WTC11 (cell line): ENCODE data around the gene ROR2. TPM values are rescaled to one million over a fixed set of nuclear protein-coding genes. Genes with fewer than 3 reads are reported as not detected.

Experiments used
- ATAC-seq: fragments of 200-7000 bp; cut with Tn5 transposase; 2 replicates; pipeline ENCODE4 v1.10.0; 2021; ENCODE audit warnings: mild to moderate bottlenecking, moderate library complexity
- CTCF ChIA-PET: fragments of 300-600 bp; sonication (Branson Sonifier 250); formaldehyde crosslinking; loops from one replicate; lab custom pipeline; 2021; ENCODE audit warnings: antibody characterized with exemption; lab: Charles Lee
- POLR2A ChIA-PET: fragments of 350-600 bp; sonication (Branson Sonifier 250); formaldehyde crosslinking; loops from one replicate; lab custom pipeline; 2021; ENCODE audit warnings: antibody characterized with exemption; lab: Charles Lee
- DNase-seq: peaks from one replicate; pipeline ENCODE4 v3.0.0; 2021; ENCODE audit warnings: low spot score
- H3K27ac Mint-ChIP-seq: 2 replicates; pipeline ENCODE4 v1.8.0; 2021; ENCODE audit warnings: mixed read lengths
- H3K27me3 Mint-ChIP-seq: 2 replicates; pipeline ENCODE4 v1.8.0; 2021; ENCODE audit warnings: low read depth, mild to moderate bottlenecking, moderate library complexity, mixed read lengths
- H3K36me3 Mint-ChIP-seq: 2 replicates; pipeline ENCODE4 v1.8.0; 2021; ENCODE audit warnings: mixed read lengths
- H3K4me1 Mint-ChIP-seq: 2 replicates; pipeline ENCODE4 v1.8.0; 2022; ENCODE audit warnings: mixed read lengths
- H3K4me3 Mint-ChIP-seq: 2 replicates; pipeline ENCODE4 v1.8.0; 2021; ENCODE audit warnings: mild to moderate bottlenecking, moderate library complexity, mixed read lengths
- H3K9me3 Mint-ChIP-seq: 2 replicates; pipeline ENCODE4 v1.8.0; 2021; ENCODE audit warnings: mixed read lengths
- AFF4 ChIP-seq: sonication (generic); formaldehyde crosslinking; IDR thresholded peaks from 2 replicates; pipeline ENCODE4 v1.8.1; 2023; ENCODE audit warnings: mild to moderate bottlenecking, missing genetic modification reagents, borderline replicate concordance
- ATF6 ChIP-seq: sonication (generic); formaldehyde crosslinking; IDR thresholded peaks from 2 replicates; pipeline ENCODE4 v1.8.1; 2023; ENCODE audit warnings: mild to moderate bottlenecking, missing genetic modification reagents
- EMX1 ChIP-seq: fragments of 250-450 bp; sonication (Bioruptor Pico); IDR thresholded peaks from 2 replicates; pipeline ENCODE4 v1.8.0; 2021; ENCODE audit warnings: mild to moderate bottlenecking
- ETV6 ChIP-seq: sonication (generic); formaldehyde crosslinking; IDR thresholded peaks from 2 replicates; pipeline ENCODE4 v1.8.1; 2022; ENCODE audit warnings: mild to moderate bottlenecking, missing genetic modification reagents
- FOXJ3 ChIP-seq: sonication (generic); formaldehyde crosslinking; IDR thresholded peaks from 2 replicates; pipeline ENCODE4 v1.9.0; 2021; ENCODE audit warnings: missing genetic modification reagents, mild to moderate bottlenecking, borderline replicate concordance
- GRHL2 ChIP-seq: fragments of 250-450 bp; sonication (Bioruptor Pico); IDR thresholded peaks from 2 replicates; pipeline ENCODE4 v1.8.0; 2022; ENCODE audit warnings: mild to moderate bottlenecking, moderate library complexity; ENCODE audit not compliant: insufficient replicate concordance, severe bottlenecking
- IRF1 ChIP-seq: sonication (generic); formaldehyde crosslinking; IDR thresholded peaks from 2 replicates; pipeline ENCODE4 v1.8.0; 2023; ENCODE audit warnings: missing genetic modification reagents
- MLX ChIP-seq: sonication (generic); formaldehyde crosslinking; IDR thresholded peaks from 2 replicates; pipeline ENCODE4 v1.8.1; 2023; ENCODE audit warnings: mild to moderate bottlenecking, missing genetic modification reagents, moderate library complexity
- MYBL2 ChIP-seq: sonication (generic); formaldehyde crosslinking; IDR thresholded peaks from 2 replicates; pipeline ENCODE4 v1.8.1; 2023; ENCODE audit warnings: mild to moderate bottlenecking, moderate library complexity, missing genetic modification reagents
- NFE2L1 ChIP-seq: sonication (generic); formaldehyde crosslinking; IDR thresholded peaks from 2 replicates; pipeline ENCODE4 v1.8.1; 2023; ENCODE audit warnings: missing genetic modification reagents
- NFYB ChIP-seq: sonication (generic); formaldehyde crosslinking; conservative IDR thresholded peaks from 2 replicates; pipeline ENCODE4 v1.8.0; 2022; ENCODE audit warnings: low read depth, missing genetic modification reagents
- PRRX2 ChIP-seq: fragments of 250-450 bp; sonication (Bioruptor Pico); IDR thresholded peaks from 2 replicates; pipeline ENCODE4 v1.8.0; 2021; ENCODE audit warnings: mild to moderate bottlenecking
- RORB ChIP-seq: fragments of 250-450 bp; sonication (Bioruptor Pico); IDR thresholded peaks from 2 replicates; pipeline ENCODE4 v1.9.0; 2021; ENCODE audit warnings: mild to moderate bottlenecking
- TP53 ChIP-seq: sonication (generic); formaldehyde crosslinking; IDR thresholded peaks from 2 replicates; pipeline ENCODE4 v1.8.1; 2023; ENCODE audit warnings: mild to moderate bottlenecking, missing genetic modification reagents
- USF1 ChIP-seq: sonication (generic); formaldehyde crosslinking; IDR thresholded peaks from 2 replicates; pipeline ENCODE4 v1.8.0; 2022; ENCODE audit warnings: mild to moderate bottlenecking, missing genetic modification reagents
- ZNF121 ChIP-seq: sonication (generic); formaldehyde crosslinking; IDR thresholded peaks from 2 replicates; pipeline ENCODE4 v1.8.0; 2023; ENCODE audit warnings: missing genetic modification reagents
- ZNF219 ChIP-seq: sonication (generic); formaldehyde crosslinking; IDR thresholded peaks from 2 replicates; pipeline ENCODE4 v1.8.0; 2023; ENCODE audit warnings: missing genetic modification reagents, mild to moderate bottlenecking, borderline replicate concordance
- ZNF232 ChIP-seq: sonication (generic); formaldehyde crosslinking; IDR thresholded peaks from 2 replicates; pipeline ENCODE4 v1.8.0; 2022; ENCODE audit warnings: mild to moderate bottlenecking, missing genetic modification reagents
- ZNF263 ChIP-seq: sonication (generic); formaldehyde crosslinking; IDR thresholded peaks from 2 replicates; pipeline ENCODE4 v1.8.1; 2022; ENCODE audit warnings: low read depth, mild to moderate bottlenecking, moderate library complexity, missing genetic modification reagents
- ZNF396 ChIP-seq: fragments of 250-450 bp; sonication (Bioruptor Pico); IDR thresholded peaks from 2 replicates; pipeline ENCODE4 v1.8.0; 2021; ENCODE audit warnings: mild to moderate bottlenecking, moderate library complexity, borderline replicate concordance
- total RNA-seq: library from RNA; stranded (reverse); gene quantifications from 3 replicates; pipeline ENCODE4 v1.2.3, GENCODE V29; 2021
- TF ChIP-seq, protein P1 (sequence below): sonication (generic); formaldehyde crosslinking; IDR thresholded peaks from 2 replicates; pipeline ENCODE4 v1.8.1; 2022; ENCODE audit warnings: low read depth, mild to moderate bottlenecking, moderate library complexity, missing genetic modification reagents, borderline replicate concordance
- TF ChIP-seq, protein P2 (sequence below): sonication (generic); formaldehyde crosslinking; IDR thresholded peaks from 2 replicates; pipeline ENCODE4 v1.8.0; 2022; ENCODE audit warnings: mild to moderate bottlenecking, missing genetic modification reagents
- TF ChIP-seq, protein P3 (sequence below): sonication (generic); formaldehyde crosslinking; IDR thresholded peaks from 2 replicates; pipeline ENCODE4 v1.8.0; 2023; ENCODE audit warnings: mild to moderate bottlenecking, missing genetic modification reagents

The ROR2 gene
- total RNA-seq, 1 experiment from 2014 or later, result 19.8 TPM

- CTCF ChIA-PET, result no interaction called here
- ATAC-seq, result no peak
- no peak overlapping the region for H3K27ac Mint-ChIP-seq
- no peak overlapping the region for H3K4me3 Mint-ChIP-seq
- DNase-seq, result no peak
- H3K9me3 Mint-ChIP-seq, result peaks cover 15% of the 10 kb centered on the region
- H3K4me1 Mint-ChIP-seq, result no peaks in the 10 kb centered on the region
- H3K27me3 Mint-ChIP-seq, result no peaks in the 10 kb centered on the region
- POLR2A ChIA-PET, result no interaction called here
- no peaks in the 10 kb centered on the region for H3K36me3 Mint-ChIP-seq
- no peak for TF ChIP-seq ZNF232 (CRISPR knock-in tag)
- no peak for TF ChIP-seq NFYB
- TF ChIP-seq NFE2L1 (CRISPR knock-in tag), result no peak
- TF ChIP-seq ZNF121, result no peak
- TF ChIP-seq PRRX2 (CRISPR knock-in tag), result no peak
- TF ChIP-seq EMX1 (CRISPR knock-in tag), result no peak
- TF ChIP-seq ETV6 (CRISPR knock-in tag), result no peak
- TF ChIP-seq, protein P1, sequence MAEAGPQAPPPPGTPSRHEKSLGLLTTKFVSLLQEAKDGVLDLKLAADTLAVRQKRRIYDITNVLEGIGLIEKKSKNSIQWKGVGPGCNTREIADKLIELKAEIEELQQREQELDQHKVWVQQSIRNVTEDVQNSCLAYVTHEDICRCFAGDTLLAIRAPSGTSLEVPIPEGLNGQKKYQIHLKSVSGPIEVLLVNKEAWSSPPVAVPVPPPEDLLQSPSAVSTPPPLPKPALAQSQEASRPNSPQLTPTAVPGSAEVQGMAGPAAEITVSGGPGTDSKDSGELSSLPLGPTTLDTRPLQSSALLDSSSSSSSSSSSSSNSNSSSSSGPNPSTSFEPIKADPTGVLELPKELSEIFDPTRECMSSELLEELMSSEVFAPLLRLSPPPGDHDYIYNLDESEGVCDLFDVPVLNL (CRISPR knock-in tag), result no peak
- TF ChIP-seq, all 79 proteins: peak for 0
These were observed 307.3 kb downstream of the ROR2 start for GRCh38 chr9:91642771-91643170.

- ChIA-PET CTCF (no interaction called here), POLR2A (no interaction called here)
- no peak overlapping the region for H3K4me3 Mint-ChIP-seq
- peaks cover 18% of the 10 kb centered on the region for H3K9me3 Mint-ChIP-seq
- no peaks in the 10 kb centered on the region for H3K36me3 Mint-ChIP-seq
- DNase-seq, result no peak
- no peaks in the 10 kb centered on the region for H3K4me1 Mint-ChIP-seq
- TF ChIP-seq, protein P2, sequence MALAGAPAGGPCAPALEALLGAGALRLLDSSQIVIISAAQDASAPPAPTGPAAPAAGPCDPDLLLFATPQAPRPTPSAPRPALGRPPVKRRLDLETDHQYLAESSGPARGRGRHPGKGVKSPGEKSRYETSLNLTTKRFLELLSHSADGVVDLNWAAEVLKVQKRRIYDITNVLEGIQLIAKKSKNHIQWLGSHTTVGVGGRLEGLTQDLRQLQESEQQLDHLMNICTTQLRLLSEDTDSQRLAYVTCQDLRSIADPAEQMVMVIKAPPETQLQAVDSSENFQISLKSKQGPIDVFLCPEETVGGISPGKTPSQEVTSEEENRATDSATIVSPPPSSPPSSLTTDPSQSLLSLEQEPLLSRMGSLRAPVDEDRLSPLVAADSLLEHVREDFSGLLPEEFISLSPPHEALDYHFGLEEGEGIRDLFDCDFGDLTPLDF (CRISPR knock-in tag), result no peak
- TF ChIP-seq MYBL2 (CRISPR knock-in tag) (no peak), GRHL2 (CRISPR knock-in tag) (no peak), ZNF396 (CRISPR knock-in tag) (no peak), ZNF219 (CRISPR knock-in tag) (no peak), TP53 (CRISPR knock-in tag) (no peak), USF1 (CRISPR knock-in tag) (no peak), PRRX2 (CRISPR knock-in tag) (no peak), RORB (CRISPR knock-in tag) (no peak), MLX (CRISPR knock-in tag) (no peak), ZNF263 (CRISPR knock-in tag) (no peak), FOXJ3 (no peak), ATF6 (no peak), IRF1 (no peak), AFF4 (CRISPR knock-in tag) (no peak)
- TF ChIP-seq, protein P3, sequence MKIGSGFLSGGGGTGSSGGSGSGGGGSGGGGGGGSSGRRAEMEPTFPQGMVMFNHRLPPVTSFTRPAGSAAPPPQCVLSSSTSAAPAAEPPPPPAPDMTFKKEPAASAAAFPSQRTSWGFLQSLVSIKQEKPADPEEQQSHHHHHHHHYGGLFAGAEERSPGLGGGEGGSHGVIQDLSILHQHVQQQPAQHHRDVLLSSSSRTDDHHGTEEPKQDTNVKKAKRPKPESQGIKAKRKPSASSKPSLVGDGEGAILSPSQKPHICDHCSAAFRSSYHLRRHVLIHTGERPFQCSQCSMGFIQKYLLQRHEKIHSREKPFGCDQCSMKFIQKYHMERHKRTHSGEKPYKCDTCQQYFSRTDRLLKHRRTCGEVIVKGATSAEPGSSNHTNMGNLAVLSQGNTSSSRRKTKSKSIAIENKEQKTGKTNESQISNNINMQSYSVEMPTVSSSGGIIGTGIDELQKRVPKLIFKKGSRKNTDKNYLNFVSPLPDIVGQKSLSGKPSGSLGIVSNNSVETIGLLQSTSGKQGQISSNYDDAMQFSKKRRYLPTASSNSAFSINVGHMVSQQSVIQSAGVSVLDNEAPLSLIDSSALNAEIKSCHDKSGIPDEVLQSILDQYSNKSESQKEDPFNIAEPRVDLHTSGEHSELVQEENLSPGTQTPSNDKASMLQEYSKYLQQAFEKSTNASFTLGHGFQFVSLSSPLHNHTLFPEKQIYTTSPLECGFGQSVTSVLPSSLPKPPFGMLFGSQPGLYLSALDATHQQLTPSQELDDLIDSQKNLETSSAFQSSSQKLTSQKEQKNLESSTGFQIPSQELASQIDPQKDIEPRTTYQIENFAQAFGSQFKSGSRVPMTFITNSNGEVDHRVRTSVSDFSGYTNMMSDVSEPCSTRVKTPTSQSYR (CRISPR knock-in tag), result no peak
- H3K27ac Mint-ChIP-seq, result no peak overlapping the region
- no peaks in the 10 kb centered on the region for H3K27me3 Mint-ChIP-seq
- ATAC-seq, result no peak
These were observed 309.6 kb downstream of the ROR2 start for GRCh38 chr9:91640428-91640827.
